Measurements from ENCODE around the gene SPOCK1. TPM values are rescaled to one million over a fixed set of nuclear protein-coding genes. Genes with fewer than 3 reads are reported as not detected.

Gene SPOCK1
- total and polyA plus RNA-seq, 4 donors: 4.5 to 67.8 (median 27.0) TPM

DNA sequence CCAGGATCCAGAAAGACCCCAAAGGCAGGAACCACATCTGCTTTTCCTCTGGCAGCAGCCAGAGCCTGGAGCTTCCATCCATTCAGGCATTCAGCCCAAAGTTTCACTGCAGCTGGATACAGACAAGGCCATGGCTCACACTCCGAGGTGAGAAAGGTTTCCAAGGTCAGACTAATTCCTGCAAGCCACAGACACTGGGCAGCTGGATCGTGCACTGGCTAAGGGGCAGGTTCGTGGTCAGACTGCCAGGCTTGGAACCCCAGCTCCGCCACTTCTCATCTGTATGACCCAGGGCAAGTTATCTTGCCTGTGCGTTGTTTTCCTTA is 36.9 kb downstream of the SPOCK1 start:
- Histone ChIP-seq H3K4me1 (ENCODE audit: control insufficient read depth in 1 of 2, insufficient read depth in 2 of 2, low read length in 2 of 2) (no peaks in the 10 kb centered on the region), H3K4me3 (ENCODE audit: low read length in 2 of 2) (no peak overlapping the region), H3K27me3 (ENCODE audit: control insufficient read depth in 1 of 2, insufficient read depth in 2 of 2, low read length in 1 of 2) (no peaks in the 10 kb centered on the region), H3K36me3 (ENCODE audit: control insufficient read depth in 1 of 2, insufficient read depth in 2 of 2, low read length in 1 of 2) (no peaks in the 10 kb centered on the region), H3K27ac (ENCODE audit: low read depth in 1 of 2, low read length in 2 of 2) (no peak overlapping the region), H3K9me3 (ENCODE audit: control insufficient read depth, low read length) (no peaks in the 10 kb centered on the region)
- DNase-seq (no peak), ATAC-seq (ENCODE audit: low FRiP score) (no peak)
- intact Hi-C loops (cut with DNase I): no loop called here
- 63 to 65% methylated on average over 5 of the region's 5 CpGs for WGBS, 2 donors

DNA sequence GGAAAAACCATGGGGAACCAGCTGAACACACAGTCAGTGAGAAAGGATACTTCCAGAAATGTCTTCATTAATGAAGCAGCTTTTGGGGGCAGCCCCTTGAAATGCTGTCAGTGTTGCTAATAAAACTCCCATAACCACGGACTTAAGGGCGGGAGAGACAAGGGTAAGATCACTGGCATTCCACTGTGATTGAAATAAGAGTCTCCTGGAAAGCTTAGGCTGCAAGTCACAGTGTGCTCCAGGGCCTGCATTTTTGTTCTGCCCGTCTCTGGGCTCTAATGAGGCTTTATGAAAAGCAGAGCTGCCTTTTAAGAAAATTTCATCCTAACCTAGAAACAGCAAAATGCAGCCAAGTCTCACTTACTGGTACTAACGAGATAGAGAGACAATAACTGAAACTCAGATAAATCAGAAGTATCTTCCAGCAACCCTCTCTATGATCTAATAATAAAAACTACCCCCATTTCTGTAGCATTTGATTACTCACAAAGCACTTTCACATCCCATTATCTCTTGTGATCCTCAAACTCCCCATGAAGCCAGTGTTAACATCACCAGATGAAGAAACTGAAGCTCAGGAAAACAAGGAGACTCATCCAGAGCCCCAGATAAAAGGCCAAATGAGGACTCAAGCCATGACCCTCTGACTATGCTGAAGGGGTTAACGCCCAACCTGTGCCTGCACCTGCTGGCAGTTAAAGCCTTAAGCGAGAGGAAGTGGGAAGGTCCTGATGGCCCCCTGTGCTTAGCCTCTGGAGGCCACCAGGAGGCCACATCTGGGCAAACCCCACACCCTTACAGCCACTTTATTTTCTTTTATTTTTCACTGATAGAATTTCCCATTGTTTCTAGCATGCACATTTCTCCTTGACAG is 37.5 kb downstream of the SPOCK1 start:
- no peak overlapping the region for H3K4me3 ChIP-seq (ENCODE audit: low read length in 2 of 2)
- no peak overlapping the region for H3K27ac ChIP-seq (ENCODE audit: low read depth in 1 of 2, low read length in 2 of 2)
- intact Hi-C loops (cut with DNase I): no loop called here
- ATAC-seq (ENCODE audit: low FRiP score) (no peak), DNase-seq (no peak)
- no peaks in the 10 kb centered on the region for H3K9me3 ChIP-seq (ENCODE audit: control insufficient read depth, low read length)
- 71 to 76% methylated on average over 6 of the region's 6 CpGs for WGBS, 2 donors
- no peaks in the 10 kb centered on the region for H3K27me3 ChIP-seq (ENCODE audit: control insufficient read depth in 1 of 2, insufficient read depth in 2 of 2, low read length in 1 of 2)
- no peaks in the 10 kb centered on the region for H3K36me3 ChIP-seq (ENCODE audit: control insufficient read depth in 1 of 2, insufficient read depth in 2 of 2, low read length in 1 of 2)
- H3K4me1 ChIP-seq (ENCODE audit: control insufficient read depth in 1 of 2, insufficient read depth in 2 of 2, low read length in 2 of 2): no peaks in the 10 kb centered on the region

DNA sequence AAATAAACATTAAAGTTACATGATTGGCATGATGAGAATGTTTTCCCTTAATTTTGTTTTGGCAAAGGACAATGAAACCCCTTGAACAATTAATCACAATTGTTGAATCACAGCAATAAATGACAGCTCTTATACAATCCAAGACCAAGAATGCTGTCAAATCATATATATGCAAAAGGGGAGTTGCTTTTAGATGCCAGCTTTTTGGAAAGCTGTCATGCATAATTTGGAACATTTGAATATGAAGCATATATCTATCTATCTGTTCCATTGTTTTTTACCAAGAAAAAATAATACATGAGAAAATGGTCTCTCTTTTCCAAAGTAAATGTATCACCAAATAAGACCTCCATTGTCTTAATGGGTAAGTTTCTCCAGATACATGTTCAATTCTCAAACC is 44.5 kb downstream of the SPOCK1 start:
- intact Hi-C loops (cut with DNase I): no loop called here
- Histone ChIP-seq H3K27ac (ENCODE audit: low read depth in 1 of 2, low read length in 2 of 2) (no peak overlapping the region), H3K36me3 (ENCODE audit: control insufficient read depth in 1 of 2, insufficient read depth in 2 of 2, low read length in 1 of 2) (no peaks in the 10 kb centered on the region), H3K4me1 (ENCODE audit: control insufficient read depth in 1 of 2, insufficient read depth in 2 of 2, low read length in 2 of 2) (no peaks in the 10 kb centered on the region), H3K9me3 (ENCODE audit: control insufficient read depth, low read length) (no peaks in the 10 kb centered on the region), H3K27me3 (ENCODE audit: control insufficient read depth in 1 of 2, insufficient read depth in 2 of 2, low read length in 1 of 2) (no peaks in the 10 kb centered on the region), H3K4me3 (ENCODE audit: low read length in 2 of 2) (no peak overlapping the region)
- DNase-seq (no peak), ATAC-seq (ENCODE audit: low FRiP score) (no peak)

DNA sequence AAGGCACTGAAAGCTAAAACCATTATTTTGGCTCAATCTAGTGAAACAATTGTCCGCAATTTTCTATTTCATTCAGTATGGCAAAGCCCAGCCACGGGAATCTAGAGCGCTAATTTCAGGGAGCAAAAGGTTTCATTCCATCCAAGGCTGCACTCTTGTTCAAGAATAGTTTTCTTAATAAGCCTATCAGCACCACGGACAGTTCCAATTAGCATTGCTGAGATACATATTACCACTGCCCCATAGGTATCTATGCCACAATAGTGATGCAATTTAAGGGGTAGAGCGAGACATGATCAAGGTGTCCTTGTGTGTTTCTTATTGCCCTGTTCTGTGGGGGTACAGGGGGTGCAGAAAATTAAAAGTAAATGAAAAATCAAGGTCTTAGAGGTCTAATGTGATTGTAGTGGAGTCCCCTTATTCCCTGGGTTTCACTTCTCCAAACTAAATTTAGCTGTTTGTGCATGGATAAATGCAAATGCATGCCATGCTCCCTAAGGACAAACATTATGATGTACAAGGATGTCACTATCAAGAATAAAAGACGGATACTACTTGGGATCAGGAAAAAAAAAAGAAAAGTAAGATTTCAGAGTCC is 45.5 kb downstream of the SPOCK1 start:
- DNase-seq: no peak
- intact Hi-C loops (cut with DNase I): no loop called here

DNA sequence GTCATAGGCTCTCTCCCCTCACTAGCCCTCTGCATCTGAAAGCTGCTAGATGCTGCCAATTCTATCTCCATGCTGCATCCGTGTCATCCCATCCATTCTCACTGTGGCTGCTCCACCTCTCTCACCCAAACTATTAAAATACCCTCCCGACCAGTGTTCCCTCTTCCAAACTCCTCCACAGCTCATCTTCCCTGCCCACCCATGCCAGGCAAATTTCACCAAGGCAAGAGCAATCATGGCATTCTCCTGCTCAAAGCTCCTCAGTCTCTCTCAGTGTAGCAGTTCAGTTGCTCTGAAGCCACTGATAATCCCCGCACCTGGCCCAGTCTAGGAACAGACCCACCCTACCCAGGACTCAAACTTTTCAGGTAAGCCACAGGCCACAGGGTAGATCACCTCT is 48.4 kb downstream of the SPOCK1 start:
- Histone ChIP-seq H3K36me3 (ENCODE audit: control insufficient read depth in 1 of 2, insufficient read depth in 2 of 2, low read length in 1 of 2) (no peaks in the 10 kb centered on the region), H3K9me3 (ENCODE audit: control insufficient read depth, low read length) (no peaks in the 10 kb centered on the region), H3K4me3 (ENCODE audit: low read length in 2 of 2) (no peak overlapping the region), H3K4me1 (ENCODE audit: control insufficient read depth in 1 of 2, insufficient read depth in 2 of 2, low read length in 2 of 2) (no peaks in the 10 kb centered on the region), H3K27me3 (ENCODE audit: control insufficient read depth in 1 of 2, insufficient read depth in 2 of 2, low read length in 1 of 2) (no peaks in the 10 kb centered on the region), H3K27ac (ENCODE audit: low read depth in 1 of 2, low read length in 2 of 2) (no peak overlapping the region)
- intact Hi-C loops (cut with DNase I): no loop called here
- DNase-seq (no peak), ATAC-seq (ENCODE audit: low FRiP score) (no peak)
- WGBS, 2 donors: 67 to 73% methylated on average over 3 of the region's 3 CpGs

More for the DNA sequence above, 45.5 kb downstream of the SPOCK1 start:
- no peaks in the 10 kb centered on the region for H3K4me1 ChIP-seq (ENCODE audit: control insufficient read depth in 1 of 2, insufficient read depth in 2 of 2, low read length in 2 of 2)
- H3K4me3 ChIP-seq (ENCODE audit: low read length in 2 of 2): no peak overlapping the region
- H3K27me3 ChIP-seq (ENCODE audit: control insufficient read depth in 1 of 2, insufficient read depth in 2 of 2, low read length in 1 of 2): no peaks in the 10 kb centered on the region
- no peak for ATAC-seq (ENCODE audit: low FRiP score)
- 46 to 47% methylated on average over 6 of the region's 6 CpGs for WGBS, 2 donors
- no peak overlapping the region for H3K27ac ChIP-seq (ENCODE audit: low read depth in 1 of 2, low read length in 2 of 2)
- no peaks in the 10 kb centered on the region for H3K36me3 ChIP-seq (ENCODE audit: control insufficient read depth in 1 of 2, insufficient read depth in 2 of 2, low read length in 1 of 2)
- no peaks in the 10 kb centered on the region for H3K9me3 ChIP-seq (ENCODE audit: control insufficient read depth, low read length)

DNA sequence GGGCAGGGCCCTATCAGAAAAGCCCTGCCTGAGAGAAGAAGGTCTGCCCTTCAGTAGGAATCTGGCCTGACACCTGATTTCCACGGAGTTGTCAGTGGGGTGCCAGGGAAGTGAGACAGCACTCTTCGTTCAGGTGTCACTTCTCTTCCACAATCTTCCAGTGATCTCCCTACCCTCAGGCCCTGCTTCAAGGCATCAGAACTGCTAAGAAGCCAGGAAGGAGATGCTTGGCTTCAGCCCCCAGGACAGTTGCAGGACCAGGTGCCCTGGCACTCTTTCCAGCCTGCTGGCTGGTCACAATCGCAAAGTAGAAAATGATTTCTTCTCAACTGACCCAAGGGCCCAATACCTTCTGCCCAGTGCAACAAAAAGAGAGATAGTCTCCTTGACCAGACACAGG is 50.3 kb downstream of the SPOCK1 start:
- WGBS, 2 donors: 54 to 59% methylated on average over 3 of the region's 3 CpGs
- no peaks in the 10 kb centered on the region for H3K27me3 ChIP-seq (ENCODE audit: control insufficient read depth in 1 of 2, insufficient read depth in 2 of 2, low read length in 1 of 2)
- no peaks in the 10 kb centered on the region for H3K4me1 ChIP-seq (ENCODE audit: control insufficient read depth in 1 of 2, insufficient read depth in 2 of 2, low read length in 2 of 2)
- H3K36me3 ChIP-seq (ENCODE audit: control insufficient read depth in 1 of 2, insufficient read depth in 2 of 2, low read length in 1 of 2): no peaks in the 10 kb centered on the region
- H3K4me3 ChIP-seq (ENCODE audit: low read length in 2 of 2): no peak overlapping the region
- intact Hi-C loops (cut with DNase I): no loop called here
- H3K9me3 ChIP-seq (ENCODE audit: control insufficient read depth, low read length): no peaks in the 10 kb centered on the region
- ATAC-seq (ENCODE audit: low FRiP score) (no peak), DNase-seq (no peak)
- no peak overlapping the region for H3K27ac ChIP-seq (ENCODE audit: low read depth in 1 of 2, low read length in 2 of 2)

DNA sequence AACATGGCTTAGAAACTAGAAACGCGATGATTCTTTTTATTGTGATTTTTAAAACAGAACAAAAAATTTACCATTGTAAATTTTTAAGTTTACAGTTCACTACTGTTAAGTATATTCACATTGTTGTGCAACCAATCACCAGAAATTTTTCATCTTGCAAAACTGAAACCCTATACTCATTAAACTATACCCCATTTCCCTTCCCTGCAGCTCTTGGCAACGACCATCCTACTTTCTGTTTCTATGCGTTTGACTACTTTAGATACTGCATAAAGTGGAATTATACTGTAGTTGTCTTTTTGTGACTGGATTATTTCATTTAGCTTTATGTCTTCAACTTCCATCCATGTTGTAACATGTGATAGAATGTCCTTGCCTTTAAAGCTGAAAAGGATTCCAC is 52.5 kb downstream of the SPOCK1 start:
- H3K36me3 ChIP-seq (ENCODE audit: control insufficient read depth in 1 of 2, insufficient read depth in 2 of 2, low read length in 1 of 2): no peaks in the 10 kb centered on the region
- H3K4me3 ChIP-seq (ENCODE audit: low read length in 2 of 2): no peak overlapping the region
- no peaks in the 10 kb centered on the region for H3K9me3 ChIP-seq (ENCODE audit: control insufficient read depth, low read length)
- H3K27me3 ChIP-seq (ENCODE audit: control insufficient read depth in 1 of 2, insufficient read depth in 2 of 2, low read length in 1 of 2): no peaks in the 10 kb centered on the region
- ATAC-seq (ENCODE audit: low FRiP score): no peak
- H3K4me1 ChIP-seq (ENCODE audit: control insufficient read depth in 1 of 2, insufficient read depth in 2 of 2, low read length in 2 of 2): no peaks in the 10 kb centered on the region
- no peak overlapping the region for H3K27ac ChIP-seq (ENCODE audit: low read depth in 1 of 2, low read length in 2 of 2)
- whole genome bisulfite sequencing, 2 donors: 77 to 82% methylated on average over 4 of the region's 4 CpGs
- DNase-seq: no peak
- intact Hi-C loops (cut with DNase I): no loop called here

DNA sequence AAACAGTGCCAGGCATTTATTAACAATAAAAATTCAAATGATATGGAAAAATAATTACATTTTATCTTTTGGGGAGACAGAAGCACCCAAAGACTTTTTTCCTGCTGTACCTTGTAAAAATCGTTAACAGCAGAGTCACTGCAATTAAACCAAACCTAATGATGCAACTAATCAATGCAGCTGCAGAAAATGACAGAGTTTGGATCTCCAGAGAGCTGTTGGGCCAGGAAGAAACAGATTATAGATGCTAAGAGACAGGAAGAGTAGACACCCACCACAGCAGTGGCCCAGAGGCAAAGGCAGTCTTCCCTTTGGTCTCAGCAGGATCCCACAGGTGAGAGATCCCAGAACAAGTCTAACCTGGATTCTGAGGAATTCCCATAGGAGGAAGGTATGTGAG is 53.0 kb downstream of the SPOCK1 start:
- no peaks in the 10 kb centered on the region for H3K36me3 ChIP-seq (ENCODE audit: control insufficient read depth in 1 of 2, insufficient read depth in 2 of 2, low read length in 1 of 2)
- no peak overlapping the region for H3K4me3 ChIP-seq (ENCODE audit: low read length in 2 of 2)
- ATAC-seq (ENCODE audit: low FRiP score): no peak
- intact Hi-C loops (cut with DNase I): no loop called here
- H3K27ac ChIP-seq (ENCODE audit: low read depth in 1 of 2, low read length in 2 of 2): no peak overlapping the region
- DNase-seq: no peak
- no peaks in the 10 kb centered on the region for H3K9me3 ChIP-seq (ENCODE audit: control insufficient read depth, low read length)
- no peaks in the 10 kb centered on the region for H3K27me3 ChIP-seq (ENCODE audit: control insufficient read depth in 1 of 2, insufficient read depth in 2 of 2, low read length in 1 of 2)
- 76 to 81% methylated on average over 1 of the region's 1 CpG for WGBS, 2 donors
- no peaks in the 10 kb centered on the region for H3K4me1 ChIP-seq (ENCODE audit: control insufficient read depth in 1 of 2, insufficient read depth in 2 of 2, low read length in 2 of 2)

DNA sequence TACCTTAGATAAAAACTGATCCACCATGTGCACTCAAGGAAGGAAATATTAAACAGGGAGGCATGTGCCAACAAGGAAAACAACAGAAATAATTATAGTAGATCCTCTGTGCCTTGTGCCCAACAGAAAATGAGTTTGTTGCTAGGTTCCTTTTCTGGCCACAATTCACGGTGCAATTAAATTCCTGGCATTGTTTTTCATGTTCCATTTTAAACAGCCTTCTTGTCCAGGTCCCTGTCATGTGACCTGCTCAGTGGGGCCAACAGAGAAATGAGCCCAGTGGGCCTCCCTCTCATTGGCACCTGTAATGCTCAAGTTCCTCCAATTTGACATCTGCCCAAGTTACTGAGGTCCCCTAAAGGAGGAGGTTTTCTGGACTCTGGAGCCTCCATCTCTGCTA is 56.5 kb downstream of the SPOCK1 start:
- Histone ChIP-seq H3K27me3 (ENCODE audit: control insufficient read depth in 1 of 2, insufficient read depth in 2 of 2, low read length in 1 of 2) (no peaks in the 10 kb centered on the region), H3K4me1 (ENCODE audit: control insufficient read depth in 1 of 2, insufficient read depth in 2 of 2, low read length in 2 of 2) (no peaks in the 10 kb centered on the region), H3K9me3 (ENCODE audit: control insufficient read depth, low read length) (no peaks in the 10 kb centered on the region), H3K36me3 (ENCODE audit: control insufficient read depth in 1 of 2, insufficient read depth in 2 of 2, low read length in 1 of 2) (no peaks in the 10 kb centered on the region), H3K27ac (ENCODE audit: low read depth in 1 of 2, low read length in 2 of 2) (no peak overlapping the region), H3K4me3 (ENCODE audit: low read length in 2 of 2) (no peak overlapping the region)
- intact Hi-C loops (cut with DNase I): no loop called here
- ATAC-seq (ENCODE audit: low FRiP score) (no peak), DNase-seq (no peak)
- 14 to 23% methylated on average over 1 of the region's 1 CpG for WGBS, 2 donors

Measured in aorta (tissue), 5 donors.